SKM-1 treated with dmso at 0.1 percent for 144 hours (cell line): ENCODE measurements around the gene GRM3.

ENCODE experiments used
- DNase-seq: peaks from one replicate; lab custom pipeline; 2025; ENCODE audit not compliant: unreplicated experiment; lab: John Stamatoyannopoulos, UW

Gene GRM3

DNA sequence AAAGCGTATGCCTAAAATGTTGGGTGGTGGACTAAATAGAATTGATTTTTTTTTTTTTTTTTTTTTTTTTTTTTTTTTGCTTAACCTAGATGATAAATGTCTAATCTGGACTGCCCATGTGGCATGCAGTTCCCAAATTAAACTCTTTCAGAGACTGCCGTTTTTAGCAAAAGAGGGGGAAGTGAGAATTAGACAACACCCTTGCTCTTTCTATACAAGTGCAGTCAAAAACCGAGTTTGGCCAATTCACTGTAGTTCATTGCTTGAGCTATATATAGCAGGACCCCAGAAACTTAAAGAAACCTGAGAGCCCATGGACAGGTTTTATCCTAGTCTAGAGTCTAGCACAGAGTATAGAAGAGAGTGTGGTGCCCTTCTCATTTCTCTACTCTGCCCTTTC, 141.9 kb downstream of the GRM3 start:
- peak; percentile 3 for DNase-seq

DNA sequence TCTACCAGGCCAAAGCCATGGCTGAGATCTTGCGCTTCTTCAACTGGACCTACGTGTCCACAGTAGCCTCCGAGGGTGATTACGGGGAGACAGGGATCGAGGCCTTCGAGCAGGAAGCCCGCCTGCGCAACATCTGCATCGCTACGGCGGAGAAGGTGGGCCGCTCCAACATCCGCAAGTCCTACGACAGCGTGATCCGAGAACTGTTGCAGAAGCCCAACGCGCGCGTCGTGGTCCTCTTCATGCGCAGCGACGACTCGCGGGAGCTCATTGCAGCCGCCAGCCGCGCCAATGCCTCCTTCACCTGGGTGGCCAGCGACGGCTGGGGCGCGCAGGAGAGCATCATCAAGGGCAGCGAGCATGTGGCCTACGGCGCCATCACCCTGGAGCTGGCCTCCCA, 142.7 kb downstream of the GRM3 start:
- DNase-seq = no peak

- no peak for DNase-seq
Measured at GRCh38 chr7:86788948-86789347, 145.2 kb downstream of the GRM3 start.

- no peak for DNase-seq
Measured at GRCh38 chr7:86790383-86790782, 146.7 kb downstream of the GRM3 start.

GRCh38 chr7:86792260-86792659, 148.6 kb downstream of the GRM3 start:
- DNase-seq = no peak

DNA sequence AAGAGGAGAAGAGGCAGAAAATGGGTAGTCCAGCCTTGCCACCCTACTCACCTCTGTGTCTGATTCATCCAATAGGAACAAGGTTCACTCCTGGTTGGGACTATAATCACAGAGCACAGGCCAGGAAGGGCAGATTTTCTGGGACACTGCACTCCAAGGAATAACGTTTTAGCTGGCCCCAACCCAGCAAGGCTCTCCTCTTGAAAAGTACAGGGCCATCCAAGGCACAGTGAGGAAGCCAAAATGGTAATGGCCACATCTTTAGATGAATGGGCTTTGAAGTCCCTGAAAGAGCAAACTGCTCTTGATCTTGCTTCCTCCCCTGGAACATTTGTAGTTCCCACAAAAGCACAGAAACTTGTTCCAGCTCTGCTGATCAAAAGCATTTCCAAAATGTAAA, 149.4 kb downstream of the GRM3 start:
- no peak for DNase-seq

- peak; percentile 35 for DNase-seq
Measured at GRCh38 chr7:86814661-86815379, 171.1 kb downstream of the GRM3 start.

DNA sequence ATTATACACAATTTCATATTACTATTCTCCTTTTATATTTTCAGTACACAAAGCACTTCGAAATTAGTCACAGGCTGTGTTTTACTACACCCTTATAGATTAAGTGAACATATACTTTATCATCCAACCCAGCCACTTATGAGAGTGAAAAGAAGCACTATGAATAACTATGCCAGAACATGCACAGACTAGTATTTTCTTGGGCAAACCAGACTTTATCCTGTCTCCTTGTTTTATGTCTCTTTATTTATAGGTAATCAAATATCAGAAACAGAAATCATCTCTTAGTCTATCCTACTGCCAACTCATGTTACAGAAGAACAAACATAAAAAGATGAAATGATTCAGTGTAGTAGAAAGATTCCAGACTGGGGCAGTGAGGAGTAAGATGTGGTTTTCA, 171.8 kb downstream of the GRM3 start:
- DNase-seq = no peak

- no peak for DNase-seq
Measured at GRCh38 chr7:86818903-86819302, 175.2 kb downstream of the GRM3 start.

GRCh38 chr7:86823769-86824168, 180.1 kb downstream of the GRM3 start:
- DNase-seq = no peak

DNA sequence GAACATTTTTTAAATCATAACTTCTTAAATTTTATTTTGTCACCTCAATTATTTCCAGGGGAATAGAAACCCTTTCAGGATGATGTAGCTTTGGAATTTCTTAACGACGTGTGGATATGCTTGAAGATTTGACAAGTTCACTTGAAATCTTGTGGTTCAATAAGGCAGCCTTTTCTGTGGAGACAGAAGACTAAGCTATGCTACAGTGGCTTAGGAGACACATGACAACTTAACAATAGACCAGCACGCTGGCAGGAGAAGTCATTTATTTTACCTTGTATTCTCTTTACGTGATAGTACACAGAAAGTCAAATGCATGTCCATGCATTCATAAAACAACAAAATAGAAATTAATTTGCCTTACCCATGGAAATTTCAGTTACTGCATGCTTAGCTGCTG, 181.6 kb downstream of the GRM3 start:
- no peak for DNase-seq

DNA sequence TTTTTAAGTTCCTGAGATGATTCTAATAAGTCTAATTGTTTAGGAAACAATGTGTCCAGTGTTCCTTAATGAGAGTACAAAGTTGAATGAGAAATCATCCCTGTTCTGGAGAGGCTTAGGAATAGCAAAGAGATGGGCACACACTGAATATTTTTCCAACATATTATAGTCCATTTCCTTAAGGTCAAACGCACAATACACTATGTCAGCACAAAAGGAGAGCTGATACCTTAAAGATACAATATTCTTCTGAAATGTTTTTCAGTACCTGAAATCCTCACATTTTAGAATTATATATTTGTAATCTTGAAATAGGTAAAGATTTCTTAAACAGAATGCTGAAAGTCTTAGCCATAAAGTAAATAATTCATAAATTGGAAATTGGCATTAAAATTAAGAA, 183.2 kb downstream of the GRM3 start:
- no peak for DNase-seq

- no peak for DNase-seq
Measured at GRCh38 chr7:86833360-86833759, 189.7 kb downstream of the GRM3 start.

DNA sequence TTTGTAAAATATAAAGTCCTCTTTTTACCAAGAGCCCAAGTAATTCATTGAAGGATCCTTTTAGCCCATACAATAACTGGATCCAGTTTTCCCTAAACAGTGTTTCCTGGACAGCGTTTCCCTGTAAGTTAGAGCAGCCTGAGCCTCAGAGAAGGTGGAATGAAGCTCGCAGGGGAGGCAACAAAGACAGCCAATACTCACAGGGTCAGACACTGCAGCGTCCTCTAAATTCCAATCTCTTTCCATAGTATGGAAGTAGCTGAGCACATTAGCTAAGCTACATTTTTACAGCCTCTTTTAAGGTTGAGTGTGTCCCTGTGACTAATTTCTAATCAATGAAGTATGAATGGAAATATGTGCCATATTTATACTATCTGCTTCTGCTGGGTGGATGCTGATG, 193.5 kb downstream of the GRM3 start:
- DNase-seq = no peak

DNA sequence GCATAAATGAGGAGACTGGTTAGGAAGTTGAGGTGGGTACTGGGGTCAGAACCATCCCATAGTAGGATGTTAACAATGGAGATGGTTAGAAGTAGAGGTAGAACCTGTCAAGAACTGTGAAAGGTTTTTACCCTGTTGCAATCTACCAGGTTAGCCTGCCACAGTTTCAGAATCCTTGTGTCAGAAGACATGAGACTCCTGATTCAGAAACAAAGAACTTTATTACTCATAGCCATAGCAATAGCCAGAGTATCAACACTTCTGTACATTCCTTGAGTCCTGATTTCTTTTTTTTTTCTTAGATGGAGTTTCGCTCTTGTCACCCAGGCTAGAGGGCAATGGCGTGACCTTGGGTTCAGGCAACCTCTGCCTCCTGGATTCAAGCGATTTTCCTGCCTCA, 200.9 kb downstream of the GRM3 start:
- no peak for DNase-seq

DNA sequence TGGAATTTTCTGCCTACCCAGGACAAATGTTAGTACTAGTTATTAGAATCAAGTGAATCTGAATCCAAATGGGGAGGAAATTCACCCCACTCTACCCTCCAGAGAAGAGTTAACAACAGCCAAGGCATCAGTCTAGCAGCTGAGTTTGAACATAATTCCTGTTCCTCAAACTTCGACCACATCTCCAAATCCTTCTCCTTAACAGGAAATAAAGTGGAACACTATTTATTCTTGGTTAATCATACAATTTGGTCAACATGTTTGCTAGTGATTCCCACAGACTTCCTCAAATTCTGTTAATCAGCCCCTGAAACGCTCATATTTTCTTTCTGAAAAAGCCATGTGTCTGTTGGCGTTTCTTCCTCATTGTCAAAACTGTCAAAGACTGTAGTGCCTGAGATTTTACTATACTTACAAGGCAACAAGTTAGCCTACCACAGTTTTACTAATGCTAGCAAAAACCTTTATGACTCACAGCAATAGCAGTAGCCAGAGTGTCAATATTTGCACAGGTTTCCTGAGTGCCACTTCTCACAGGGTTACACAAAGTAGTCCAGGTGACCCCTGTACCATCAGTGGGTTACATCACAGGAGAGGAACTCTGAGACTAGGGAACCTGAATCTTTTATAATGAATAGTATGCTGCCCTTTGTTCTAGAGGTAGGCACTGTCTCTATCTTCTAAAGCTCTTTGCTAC, 202.9 kb downstream of the GRM3 start:
- DNase-seq = no peak

DNA sequence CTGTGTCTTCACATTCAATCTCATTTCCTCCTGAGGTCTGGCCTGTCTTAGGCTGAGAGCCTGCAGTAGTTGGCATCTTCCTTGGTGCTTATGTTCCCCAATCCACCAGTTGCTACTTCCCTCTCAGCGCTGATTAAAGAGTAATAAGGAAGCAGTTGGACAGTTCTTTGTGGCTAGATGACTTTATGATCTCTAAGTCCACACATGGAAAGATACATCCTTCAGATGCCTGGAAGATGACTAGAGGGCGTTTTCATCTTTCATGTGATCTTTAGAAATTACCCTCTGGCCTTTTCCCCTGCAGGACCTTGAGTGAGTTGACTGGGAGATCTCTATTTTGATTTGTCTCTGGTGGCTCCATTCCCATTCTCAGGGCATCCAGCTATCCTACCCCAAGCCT, 204.5 kb downstream of the GRM3 start:
- DNase-seq = no peak

GRCh38 chr7:86851566-86851965, 207.9 kb downstream of the GRM3 start:
- DNase-seq = no peak

- no peak for DNase-seq
Measured at GRCh38 chr7:86863452-86863851, 219.7 kb downstream of the GRM3 start.

- DNase-seq = no peak
Measured at GRCh38 chr7:86867163-86867762, 223.6 kb downstream of the GRM3 start.

DNA sequence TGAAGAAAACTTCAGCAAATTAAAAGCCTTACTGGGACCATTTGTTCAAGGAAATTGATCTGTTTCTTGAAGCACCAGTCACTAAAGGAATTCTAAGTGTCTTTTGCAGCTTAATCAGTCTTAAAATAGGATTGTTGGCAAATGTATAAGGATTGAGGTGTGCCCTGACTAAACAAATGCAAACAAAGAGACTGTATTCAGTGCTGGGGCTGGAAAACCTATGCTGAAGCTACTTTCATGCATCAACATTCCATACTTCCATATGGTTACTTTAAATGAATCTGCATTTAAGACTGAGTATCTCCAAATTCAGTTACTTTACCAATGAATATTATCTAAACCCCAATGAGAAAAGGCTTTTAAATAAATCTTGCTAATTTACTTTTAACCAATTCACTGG, 232.4 kb downstream of the GRM3 start:
- no peak for DNase-seq

DNA sequence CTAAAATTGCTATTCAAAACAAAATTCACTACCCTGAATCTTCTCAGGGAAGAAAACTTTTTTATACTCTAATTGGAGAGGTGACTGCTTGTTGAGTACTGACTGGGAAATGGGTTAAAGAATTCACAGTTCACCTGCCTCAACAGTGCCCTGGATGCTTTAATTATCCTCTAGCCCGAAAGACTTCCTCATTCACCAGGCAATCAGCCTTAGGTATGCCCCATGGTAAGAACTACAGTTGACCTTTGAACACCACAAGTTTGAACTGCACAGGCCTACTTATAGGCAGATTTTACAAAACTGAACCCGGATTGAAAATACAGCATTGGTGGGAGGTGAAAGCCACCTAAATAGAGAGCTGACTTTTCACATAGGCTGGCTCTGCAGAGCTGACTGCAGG, 240.4 kb downstream of the GRM3 start:
- DNase-seq = no peak
